ENCODE data around the gene SLC39A11. TPM values are rescaled to one million over a fixed set of nuclear protein-coding genes. Genes with fewer than 3 reads are reported as not detected.

SLC39A11 gene
- total and polyA plus RNA-seq, 2 of the 13 experiments (the other 11 are each of a cell fraction or from before 2014, with no cell fraction given): 17.2 to 31.5 TPM

DNA sequence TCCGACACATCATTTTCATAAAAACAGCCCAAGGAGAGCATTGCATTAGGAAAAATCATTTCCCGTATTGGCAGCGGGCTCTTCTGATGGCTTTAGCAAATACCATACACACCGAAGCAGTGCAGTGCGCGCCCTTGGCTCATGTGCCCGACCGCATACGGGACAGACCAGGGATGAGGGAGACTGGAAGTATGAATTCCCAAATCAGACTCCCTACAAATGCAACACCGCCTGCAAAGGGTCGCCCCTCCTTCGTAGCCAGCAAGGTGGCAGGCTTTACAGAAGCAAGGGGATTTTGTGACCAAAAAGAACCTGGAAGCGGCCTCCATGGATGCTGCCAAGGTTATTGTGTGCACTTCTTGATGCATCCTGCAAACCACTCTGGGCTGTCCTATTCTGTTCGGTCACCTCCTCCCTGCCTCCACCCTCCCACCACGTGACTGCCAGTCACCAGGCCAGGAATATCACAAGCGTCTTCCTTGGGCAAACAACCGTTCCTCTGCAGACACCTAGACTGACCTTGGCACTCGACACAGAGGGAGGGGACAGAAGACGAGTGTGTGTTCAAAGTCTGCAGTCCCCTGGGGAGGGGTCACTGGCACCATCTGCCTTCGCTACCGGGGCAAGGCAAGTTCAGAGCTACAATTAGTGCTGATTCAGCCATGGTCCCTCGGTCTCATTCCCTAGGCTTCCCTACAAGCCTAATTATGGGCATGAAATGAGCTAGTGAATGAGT is 460.4 kb downstream of the SLC39A11 start (continued):
- TF ChIP-seq ZNF546 (CRISPR knock-in tag; conservative IDR thresholded peaks at IDR 0.05): no peak
- peak; percentile 98 for TF ChIP-seq SKI (IDR thresholded peaks at IDR 0.05; ENCODE audit: partially characterized antibody)
- peak; percentile 91; the same call in 1 of the 2 replicates for TF ChIP-seq ZBTB7B (CRISPR knock-in tag; IDR thresholded peaks at IDR 0.05)
- TF ChIP-seq MED13 (CRISPR knock-in tag; IDR thresholded peaks at IDR 0.05): peak; percentile 92
- no peak for TF ChIP-seq MTA3 (CRISPR knock-in tag; IDR thresholded peaks at IDR 0.05)
- 0 out of 2 replicates have a peak, but pooled peaks have one; percentile 63 for TF ChIP-seq KAT7 (CRISPR knock-in tag; IDR thresholded peaks at IDR 0.05; ENCODE audit: borderline replicate concordance)
- TF ChIP-seq, protein P1, sequence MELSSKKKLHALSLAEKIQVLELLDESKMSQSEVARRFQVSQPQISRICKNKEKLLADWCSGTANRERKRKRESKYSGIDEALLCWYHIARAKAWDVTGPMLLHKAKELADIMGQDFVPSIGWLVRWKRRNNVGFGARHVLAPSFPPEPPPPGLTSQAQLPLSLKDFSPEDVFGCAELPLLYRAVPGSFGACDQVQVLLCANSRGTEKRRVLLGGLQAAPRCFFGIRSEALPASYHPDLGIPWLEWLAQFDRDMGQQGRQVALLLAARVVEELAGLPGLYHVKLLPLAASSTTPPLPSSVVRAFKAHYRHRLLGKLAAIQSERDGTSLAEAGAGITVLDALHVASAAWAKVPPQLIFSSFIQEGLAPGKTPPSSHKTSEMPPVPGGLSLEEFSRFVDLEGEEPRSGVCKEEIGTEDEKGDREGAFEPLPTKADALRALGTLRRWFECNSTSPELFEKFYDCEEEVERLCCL (CRISPR knock-in tag; IDR thresholded peaks at IDR 0.05; ENCODE audit: borderline replicate concordance): no peak
- peak; percentile 82; the same call in 1 of the 2 replicates for TF ChIP-seq MAFG (CRISPR knock-in tag; IDR thresholded peaks at IDR 0.05)
- TF ChIP-seq ZMYM4 (CRISPR knock-in tag; IDR thresholded peaks at IDR 0.05): peak; percentile 92
- no peak for TF ChIP-seq NPAS2 (CRISPR knock-in tag; IDR thresholded peaks at IDR 0.05; ENCODE audit: borderline replicate concordance)
- TF ChIP-seq ZNF850 (CRISPR knock-in tag; conservative IDR thresholded peaks at IDR 0.05): no peak
- 0 out of 2 replicates have a peak, but pooled peaks have one; percentile 14 for TF ChIP-seq HHEX (CRISPR knock-in tag; IDR thresholded peaks at IDR 0.05)
- peak; percentile 94 for TF ChIP-seq KDM6A (CRISPR knock-in tag; IDR thresholded peaks at IDR 0.05; ENCODE audit: low read depth)
- peak; percentile 94 for TF ChIP-seq RAD51 (IDR thresholded peaks at IDR 0.05; ENCODE audit: borderline replicate concordance)
- TF ChIP-seq SALL2 (CRISPR knock-in tag; IDR thresholded peaks at IDR 0.05): peak; percentile 83
- TF ChIP-seq FOXJ3 (CRISPR knock-in tag; IDR thresholded peaks at IDR 0.05; ENCODE audit: borderline replicate concordance): 0 out of 2 replicates have a peak, but pooled peaks have one; percentile 75
- TF ChIP-seq EP300 (IDR thresholded peaks at IDR 0.05; ENCODE audit: low read depth in 2 of 2, low read length in 2 of 2): peak; percentile 79 to 96; a peak in 3 of 4 replicates
- peak; percentile 99 for TF ChIP-seq EP300 (CRISPR knock-in tag; IDR thresholded peaks at IDR 0.05; ENCODE audit: borderline replicate concordance)
- peak; percentile 63 for TF ChIP-seq SRF (IDR thresholded peaks at IDR 0.05; ENCODE audit: low read depth, low read length)
- TF ChIP-seq RBAK (CRISPR knock-in tag; IDR thresholded peaks at IDR 0.05): no peak
- TF ChIP-seq ZNF790 (CRISPR knock-in tag; IDR thresholded peaks at IDR 0.05; ENCODE audit: borderline replicate concordance): no peak
- TF ChIP-seq, protein P2, sequence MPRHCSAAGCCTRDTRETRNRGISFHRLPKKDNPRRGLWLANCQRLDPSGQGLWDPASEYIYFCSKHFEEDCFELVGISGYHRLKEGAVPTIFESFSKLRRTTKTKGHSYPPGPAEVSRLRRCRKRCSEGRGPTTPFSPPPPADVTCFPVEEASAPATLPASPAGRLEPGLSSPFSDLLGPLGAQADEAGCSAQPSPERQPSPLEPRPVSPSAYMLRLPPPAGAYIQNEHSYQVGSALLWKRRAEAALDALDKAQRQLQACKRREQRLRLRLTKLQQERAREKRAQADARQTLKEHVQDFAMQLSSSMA (CRISPR knock-in tag; IDR thresholded peaks at IDR 0.05): no peak
- TF ChIP-seq, protein P3, sequence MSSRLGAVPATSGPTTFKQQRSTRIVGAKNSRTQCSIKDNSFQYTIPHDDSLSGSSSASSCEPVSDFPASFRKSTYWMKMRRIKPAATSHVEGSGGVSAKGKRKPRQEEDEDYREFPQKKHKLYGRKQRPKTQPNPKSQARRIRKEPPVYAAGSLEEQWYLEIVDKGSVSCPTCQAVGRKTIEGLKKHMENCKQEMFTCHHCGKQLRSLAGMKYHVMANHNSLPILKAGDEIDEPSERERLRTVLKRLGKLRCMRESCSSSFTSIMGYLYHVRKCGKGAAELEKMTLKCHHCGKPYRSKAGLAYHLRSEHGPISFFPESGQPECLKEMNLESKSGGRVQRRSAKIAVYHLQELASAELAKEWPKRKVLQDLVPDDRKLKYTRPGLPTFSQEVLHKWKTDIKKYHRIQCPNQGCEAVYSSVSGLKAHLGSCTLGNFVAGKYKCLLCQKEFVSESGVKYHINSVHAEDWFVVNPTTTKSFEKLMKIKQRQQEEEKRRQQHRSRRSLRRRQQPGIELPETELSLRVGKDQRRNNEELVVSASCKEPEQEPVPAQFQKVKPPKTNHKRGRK (CRISPR knock-in tag; IDR thresholded peaks at IDR 0.05): no peak
- no peak for TF ChIP-seq SRY (CRISPR knock-in tag; IDR thresholded peaks at IDR 0.05)
- peak; percentile 59; the same call in 1 of the 2 replicates for TF ChIP-seq ZBTB1 (CRISPR knock-in tag; IDR thresholded peaks at IDR 0.05; ENCODE audit: borderline replicate concordance)
- TF ChIP-seq, protein P4, sequence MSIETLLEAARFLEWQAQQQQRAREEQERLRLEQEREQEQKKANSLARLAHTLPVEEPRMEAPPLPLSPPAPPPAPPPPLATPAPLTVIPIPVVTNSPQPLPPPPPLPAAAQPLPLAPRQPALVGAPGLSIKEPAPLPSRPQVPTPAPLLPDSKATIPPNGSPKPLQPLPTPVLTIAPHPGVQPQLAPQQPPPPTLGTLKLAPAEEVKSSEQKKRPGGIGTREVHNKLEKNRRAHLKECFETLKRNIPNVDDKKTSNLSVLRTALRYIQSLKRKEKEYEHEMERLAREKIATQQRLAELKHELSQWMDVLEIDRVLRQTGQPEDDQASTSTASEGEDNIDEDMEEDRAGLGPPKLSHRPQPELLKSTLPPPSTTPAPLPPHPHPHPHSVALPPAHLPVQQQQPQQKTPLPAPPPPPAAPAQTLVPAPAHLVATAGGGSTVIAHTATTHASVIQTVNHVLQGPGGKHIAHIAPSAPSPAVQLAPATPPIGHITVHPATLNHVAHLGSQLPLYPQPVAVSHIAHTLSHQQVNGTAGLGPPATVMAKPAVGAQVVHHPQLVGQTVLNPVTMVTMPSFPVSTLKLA (IDR thresholded peaks at IDR 0.05): peak; percentile 65
- TF ChIP-seq ETV6 (CRISPR knock-in tag; conservative IDR thresholded peaks at IDR 0.05): 0 out of 2 replicates have a peak, but pooled peaks have one; percentile 68

Measured in HepG2 (cell line).